Measurements from ENCODE around the gene MRPL14.

- TF ChIP-seq SIN3B (IDR thresholded peaks at IDR 0.05; ENCODE audit: low read depth), result no peak
- no peak for TF ChIP-seq PHF20 (IDR thresholded peaks at IDR 0.05; ENCODE audit: partially characterized antibody)
Observed at GRCh38 chr6:44152533-44152932, 25.3 kb upstream of the MRPL14 start.

All from K562 (cell line).